D721Med (cell line): ENCODE data around the gene IPCEF1.

Experiments
- DNase-seq: peaks from one replicate; pipeline ENCODE4 v3.0.0; 2011; ENCODE audit warnings: low spot score; ENCODE audit not compliant: insufficient read length
- FAIRE-seq: peaks from 2 replicates; lab custom pipeline; 2011; peaks lifted over from hg19 to GRCh38; lab: Jason Lieb, UNC
- CTCF ChIP-seq: IDR thresholded peaks from 2 replicates; pipeline ENCODE4 v1.5.1; 2012; ENCODE audit warnings: mild to moderate bottlenecking, control low read depth; ENCODE audit not compliant: insufficient read depth; ENCODE audit errors: missing control alignments

The IPCEF1 gene

GRCh38 chr6:154386848-154387717 is 30.5 kb upstream of the IPCEF1 start:
- no peak for FAIRE-seq
- DNase-seq, result no peak
- TF ChIP-seq CTCF, result no peak

- FAIRE-seq, result no peak
- DNase-seq, result no peak
- no peak for TF ChIP-seq CTCF
Observed at GRCh38 chr6:154384191-154384590, 27.6 kb upstream of the IPCEF1 start.

- TF ChIP-seq CTCF, result no peak
- no peak for FAIRE-seq
- DNase-seq, result no peak
Observed at GRCh38 chr6:154383273-154383672, 26.7 kb upstream of the IPCEF1 start.

GRCh38 chr6:154382740-154383139 is 26.1 kb upstream of the IPCEF1 start:
- FAIRE-seq (no peak), DNase-seq (no peak)
- no peak for TF ChIP-seq CTCF

GRCh38 chr6:154381548-154381947 is 24.9 kb upstream of the IPCEF1 start:
- no peak for FAIRE-seq
- no peak for TF ChIP-seq CTCF
- DNase-seq, result no peak

GRCh38 chr6:154380741-154381140 is 24.1 kb upstream of the IPCEF1 start:
- DNase-seq (no peak), FAIRE-seq (no peak)
- TF ChIP-seq CTCF, result no peak

GRCh38 chr6:154379585-154379984 is 23.0 kb upstream of the IPCEF1 start:
- no peak for FAIRE-seq
- DNase-seq, result no peak
- no peak for TF ChIP-seq CTCF
